HepG2 (cell line): ENCODE results near the gene PWP1. TPM values are rescaled to one million over a fixed set of nuclear protein-coding genes. Genes with fewer than 3 reads are reported as not detected.

Source experiments
- ATAC-seq: fragments of 200-7000 bp; cut with Tn5 transposase; 3 replicates; pipeline ENCODE4 v1.9.1; 2020; ENCODE audit warnings: mild to moderate bottlenecking, moderate library complexity
- Bru-seq: library from RNA; stranded (reverse); fragments of 400-500 nt; gene quantifications from one replicate; lab custom pipeline; 2021; lab: Mats Ljungman, UMichigan
- BruChase-seq, 2 experiments: library from RNA; stranded (reverse); fragments of 400-500 nt; gene quantifications; one replicate each; lab custom pipeline; 2021; lab: Mats Ljungman, UMichigan
- BruUV-seq: library from RNA; stranded (reverse); fragments of 400-500 nt; replicated peaks from 2 replicates; lab custom pipeline; 2021; lab: Mats Ljungman, UMichigan
- CTCF ChIA-PET: fragments of 300-600 bp; formaldehyde crosslinking; extraction: SDS; loops from one replicate; lab custom pipeline; 2021; ENCODE audit warnings: low total read pairs, inconsistent platforms, low intra/inter-chr PET ratio; lab: Yijun Ruan, JAX
- POLR2A ChIA-PET: fragments of 350-600 bp; sonication (Branson Sonifier 250); formaldehyde crosslinking; loops from one replicate; lab custom pipeline; 2020; ENCODE audit warnings: antibody characterized with exemption, inconsistent platforms; lab: Yijun Ruan, JAX
- DNase-seq: peaks from one replicate; pipeline ENCODE4 v3.0.0-alpha.2; 2015; ENCODE audit warnings: low spot score
- FAIRE-seq: peaks from 3 replicates; lab custom pipeline; 2011; peaks lifted over from hg19 to GRCh38; lab: Jason Lieb, UNC
- H2AFZ ChIP-seq: one replicate; pipeline ENCODE4 v1.6.1; 2011; ENCODE audit warnings: low read length, inconsistent platforms
- H3K27ac ChIP-seq: fragments of 300-600 bp; 3 replicates; pipeline ENCODE4 v1.8.0; 2011; ENCODE audit warnings: mixed run types, mild to moderate bottlenecking, mixed read lengths, low read length, inconsistent platforms; ENCODE audit not compliant: insufficient read depth; ENCODE audit errors: extremely low read length
- H3K27me3 ChIP-seq, 2 experiments: fragments of 200-600 bp in 1 of 2; 2 replicates in 1 of 2; 3 replicates in 1 of 2; pipeline versions ENCODE4 v1.6.0 to v1.8.0; 2011; ENCODE audit warnings: low read length in 2 of 2, mild to moderate bottlenecking in 2 of 2, moderate library complexity in 2 of 2, inconsistent platforms in 1 of 2; ENCODE audit not compliant: insufficient read depth in 2 of 2, control insufficient read depth in 1 of 2
- H3K36me3 ChIP-seq, 2 experiments: fragments of 200-600 bp in 1 of 2; replicated peaks in 1 of 2; 2 replicates in 1 of 2; 3 replicates in 1 of 2; pipeline versions ENCODE4 v1.5.1 to v1.8.0; 2011; ENCODE audit warnings: low read length in 2 of 2, inconsistent platforms in 1 of 2; ENCODE audit not compliant: insufficient read depth in 2 of 2, control insufficient read depth in 1 of 2
- H3K4me1 ChIP-seq: 2 replicates; pipeline ENCODE4 v1.5.1; 2012; ENCODE audit warnings: low read length, inconsistent platforms; ENCODE audit not compliant: insufficient read depth
- H3K4me2 ChIP-seq: 2 replicates; pipeline ENCODE4 v1.6.0; 2011; ENCODE audit warnings: low read depth, low read length, inconsistent platforms
- H3K4me3 ChIP-seq, 3 experiments: fragments of 200-600 bp in 1 of 3; sonication (generic), shearing (Covaris generic) in 1 of 3; replicated peaks in 1 of 3; 2 replicates each; pipeline ENCODE4 v1.5.1; 2011 to 2016; ENCODE audit warnings: low read length in 3 of 3, inconsistent platforms in 2 of 3, low read depth in 2 of 3, mild to moderate bottlenecking in 2 of 3, control low read depth in 1 of 3, mixed read lengths in 1 of 3; ENCODE audit not compliant: insufficient read depth in 1 of 3
- H3K79me2 ChIP-seq: one replicate; pipeline ENCODE4 v1.6.1; 2011; ENCODE audit warnings: low read length, inconsistent platforms; ENCODE audit not compliant: insufficient read depth
- H3K9ac ChIP-seq: 2 replicates; pipeline ENCODE4 v1.6.0; 2011; ENCODE audit warnings: mild to moderate bottlenecking, low read depth, low read length, inconsistent platforms; ENCODE audit not compliant: insufficient read depth
- H3K9me3 ChIP-seq: 2 replicates; pipeline ENCODE4 v1.5.1; 2012; ENCODE audit warnings: mild to moderate bottlenecking, low read length
- H4K20me1 ChIP-seq: 2 replicates; pipeline ENCODE4 v1.6.0; 2011; ENCODE audit warnings: inconsistent platforms, mild to moderate bottlenecking, low read length, moderate library complexity; ENCODE audit not compliant: insufficient read depth
- PHF8 ChIP-seq: sonication (generic); formaldehyde crosslinking; IDR thresholded peaks from 2 replicates; pipeline ENCODE4 v1.5.0; 2020; ENCODE audit warnings: missing genetic modification reagents
- SUZ12 ChIP-seq: fragments of 150-350 bp; IDR thresholded peaks from 2 replicates; pipeline ENCODE4 v1.6.1; 2014; ENCODE audit warnings: low read depth, low read length
- ZBTB42 ChIP-seq: sonication (generic); formaldehyde crosslinking; IDR thresholded peaks from 2 replicates; pipeline ENCODE4 v1.5.0; 2020; ENCODE audit warnings: mild to moderate bottlenecking, missing genetic modification reagents
- ZNF367 ChIP-seq: sonication (generic); formaldehyde crosslinking; IDR thresholded peaks from 2 replicates; pipeline ENCODE4 v1.4.0; 2020; ENCODE audit warnings: missing genetic modification reagents, borderline replicate concordance
- ZNF550 ChIP-seq: sonication (generic); formaldehyde crosslinking; IDR thresholded peaks from 2 replicates; pipeline ENCODE4 v1.4.0; 2020; ENCODE audit warnings: mild to moderate bottlenecking, missing genetic modification reagents, borderline replicate concordance
- WGBS: methylation state at CpG from one replicate; pipeline ENCODE4 v1.1.6; 2017; ENCODE audit warnings: low lambda C conversion rate; 5-methylcytosine and 5-hydroxymethylcytosine counted together
- in situ Hi-C: cut with HindIII; loops from 2 replicates; pipeline ENCODE4 v1.10.0; 2017; ENCODE audit warnings: low pct_unique_long_range_greater_than_20kb; ENCODE audit not compliant: extremely low pct_ligation_motif_present
- intact Hi-C: fragments of 100-400 bp; cut with micrococcal nuclease; formaldehyde crosslinking; loops from one replicate; pipeline ENCODE4 v1.10.0; 2022; ENCODE audit not compliant: unreplicated experiment
- long read RNA-seq, 2 experiments: library from RNA in 1 of 2; library from polyadenylated mRNA in 1 of 2; stranded (forward) in 1 of 2; unstranded in 1 of 2; transcript quantifications; one replicate each; pipeline ENCODE4 v2.0.0, GENCODE V29; 2019 to 2022
- polyA minus RNA-seq, 3 experiments: library from RNA; depleted of rRNA, polyadenylated mRNA; stranded (reverse); fragments of >200 nt; gene quantifications; 2 replicates each; pipeline ENCODE4 v1.2.3, GENCODE V29; 2011; ENCODE audit warnings: low replicate concordance in 1 of 3
- polyA plus RNA-seq, 8 experiments: library from polyadenylated mRNA; depleted of rRNA in 3 of 8; stranded (reverse) in 7 of 8; unstranded in 1 of 8; fragments of >200 nt; fragmentation: Illumina TruSeq in 4 of 8; extraction: Trizol in 4 of 8; gene quantifications; 2 replicates each; pipeline versions ENCODE4 v1.2.1 to v1.2.3, GENCODE V29; 2011 to 2016; ENCODE audit warnings: low read depth in 4 of 8, missing spikeins in 1 of 8, mixed read lengths in 1 of 8; ENCODE audit not compliant: insufficient read depth in 1 of 8
- total RNA-seq, 5 experiments: library from RNA; depleted of rRNA; stranded (reverse); fragments of >200 nt; fragmentation: Illumina TruSeq; extraction: Trizol; gene quantifications; 2 replicates each; pipeline ENCODE4 v1.2.3, GENCODE V29; 2016; ENCODE audit warnings: low read depth in 1 of 5
- TF ChIP-seq, protein P1 (sequence below): sonication (generic); formaldehyde crosslinking; IDR thresholded peaks from 2 replicates; pipeline ENCODE4 v1.5.0; 2020; ENCODE audit warnings: mild to moderate bottlenecking, missing genetic modification reagents
- TF ChIP-seq, protein P2 (sequence below): sonication (generic); formaldehyde crosslinking; IDR thresholded peaks from 2 replicates; pipeline ENCODE4 v1.8.0; 2022; ENCODE audit warnings: mild to moderate bottlenecking, missing genetic modification reagents, borderline replicate concordance

Gene PWP1
- total RNA-seq (2016; rRNA removed; fragmentation: Illumina TruSeq; extraction: Trizol) (70.2 and 123 TPM in 2 replicates), polyA plus RNA-seq (2011; rRNA removed) (41.5 and 65.9 TPM in 2 replicates), polyA minus RNA-seq (2011; rRNA and poly(A)+ RNA removed; ENCODE audit: low replicate concordance) (25.9 and 26.0 TPM in 2 replicates), Bru-seq, nascent RNA (percentile 86 among the genes with signal in this experiment), BruChase-seq, experiment 1, labeled RNA remaining after a 6-hour chase (percentile 82 among the genes with signal in this experiment), BruChase-seq, experiment 2, labeled RNA remaining after a 2-hour chase (percentile 86 among the genes with signal in this experiment)
- 8.8 and 9.3 TPM in 2 replicates for total RNA-seq (2016; cell fraction: cytosol; rRNA removed; fragmentation: Illumina TruSeq; extraction: Trizol; ENCODE audit: low read depth)
- total RNA-seq (2016; cell fraction: insoluble cytoplasmic fraction; rRNA removed; fragmentation: Illumina TruSeq; extraction: Trizol), result 72.3 and 120 TPM in 2 replicates
- 19.5 and 24.8 TPM in 2 replicates for total RNA-seq (2016; cell fraction: membrane; rRNA removed; fragmentation: Illumina TruSeq; extraction: Trizol)
- 30.4 and 38.7 TPM in 2 replicates for total RNA-seq (2016; cell fraction: nucleus; rRNA removed; fragmentation: Illumina TruSeq; extraction: Trizol)
- polyA plus RNA-seq (2011; cell fraction: cytosol; rRNA removed), result 91.4 and 116 TPM in 2 replicates
- polyA plus RNA-seq (2011; cell fraction: nucleus; rRNA removed), result 69.5 and 74.4 TPM in 2 replicates
- polyA plus RNA-seq (2012), result 41.8 and 49.2 TPM in 2 replicates
- 5.8 and 6.8 TPM in 2 replicates for polyA plus RNA-seq (2016; cell fraction: cytosol; fragmentation: Illumina TruSeq; extraction: Trizol; ENCODE audit: low read depth)
- polyA plus RNA-seq (2016; cell fraction: insoluble cytoplasmic fraction; fragmentation: Illumina TruSeq; extraction: Trizol; ENCODE audit: low read depth), result 109 and 113 TPM in 2 replicates
- polyA plus RNA-seq (2016; cell fraction: membrane; fragmentation: Illumina TruSeq; extraction: Trizol; ENCODE audit: low read depth), result 13.3 and 14.4 TPM in 2 replicates
- 50.1 and 55.0 TPM in 2 replicates for polyA plus RNA-seq (2016; cell fraction: nucleus; fragmentation: Illumina TruSeq; extraction: Trizol; ENCODE audit: insufficient read depth, low read depth)
- 25.7 and 29.7 TPM in 2 replicates for polyA minus RNA-seq (2011; cell fraction: cytosol; rRNA and poly(A)+ RNA removed)
- polyA minus RNA-seq (2011; cell fraction: nucleus; rRNA and poly(A)+ RNA removed), result 43.4 and 44.1 TPM in 2 replicates
- long read RNA-seq, experiment 1, transcript PWP1-201 (15 exons, 2,621 nt), result major isoform, 75 of 128 reads
- long read RNA-seq, experiment 1, partial matches to known transcripts, result 44 of 128 reads
- long read RNA-seq, experiment 1, other reads (novel, unspliced or antisense), result 9 of 128 reads
- long read RNA-seq, experiment 2, transcript PWP1-201 (15 exons, 2,621 nt), result major isoform, 62 of 144 reads
- long read RNA-seq, experiment 2, partial matches to known transcripts, result 62 of 144 reads
- long read RNA-seq, experiment 2, other reads (novel, unspliced or antisense), result 20 of 144 reads

- WGBS, result 1% methylated on average over 25 of the region's 51 CpGs
- Histone ChIP-seq H3K27me3 (no peaks in the 10 kb centered on the region; a peak in 3 of 5 replicates), H3K4me2 (peak within 1 kb of the TSS; percentile 90), H3K36me3 (peaks cover 4 to 23% of the 10 kb centered on the region in 2 experiments), H4K20me1 (no peaks in the 10 kb centered on the region), H3K27ac (peak within 1 kb of the TSS; percentile 100), H3K9ac (peak within 1 kb of the TSS; percentile 95), H3K9me3 (no peaks in the 10 kb centered on the region), H2AFZ (peak within 1 kb of the TSS; percentile 32), H3K4me1 (peaks cover 52% of the 10 kb centered on the region), H3K79me2 (peaks cover 28% of the 10 kb centered on the region), H3K4me3 (peak within 1 kb of the TSS; percentile 74 to 98 (median 95))
- intact Hi-C loops (loop anchor here (5.0 kb wide), 1 partner anchor 77 kb away; the partner anchor contains the start of gene PRDM4), in situ Hi-C loops (no loop called here)
- ChIA-PET CTCF (no interaction called here), POLR2A (interaction anchor here (1.0 to 1.5 kb wide), 3 partner anchors 10 to 552 kb away, joined by 3 to 8 read pairs (median 4); no protein-coding TSS in a partner anchor)
- peak; percentile 94 for DNase-seq
- peak; percentile 78 for ATAC-seq
- FAIRE-seq, result no peak
- BruUV-seq, result TSS peak; percentile 71
- TF ChIP-seq ZNF367 (CRISPR knock-in tag) (peak; percentile 55; the same call in 1 of the 2 replicates), SUZ12 (no peak), ZBTB42 (CRISPR knock-in tag) (0 out of 2 replicates have a peak, but pooled peaks have one; percentile 79), ZNF550 (no peak), PHF8 (CRISPR knock-in tag) (peak; percentile 99)
- TF ChIP-seq, protein P1, sequence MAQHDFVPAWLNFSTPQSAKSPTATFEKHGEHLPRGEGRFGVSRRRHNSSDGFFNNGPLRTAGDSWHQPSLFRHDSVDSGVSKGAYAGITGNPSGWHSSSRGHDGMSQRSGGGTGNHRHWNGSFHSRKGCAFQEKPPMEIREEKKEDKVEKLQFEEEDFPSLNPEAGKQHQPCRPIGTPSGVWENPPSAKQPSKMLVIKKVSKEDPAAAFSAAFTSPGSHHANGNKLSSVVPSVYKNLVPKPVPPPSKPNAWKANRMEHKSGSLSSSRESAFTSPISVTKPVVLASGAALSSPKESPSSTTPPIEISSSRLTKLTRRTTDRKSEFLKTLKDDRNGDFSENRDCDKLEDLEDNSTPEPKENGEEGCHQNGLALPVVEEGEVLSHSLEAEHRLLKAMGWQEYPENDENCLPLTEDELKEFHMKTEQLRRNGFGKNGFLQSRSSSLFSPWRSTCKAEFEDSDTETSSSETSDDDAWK (CRISPR knock-in tag), result no peak
- TF ChIP-seq, protein P2, sequence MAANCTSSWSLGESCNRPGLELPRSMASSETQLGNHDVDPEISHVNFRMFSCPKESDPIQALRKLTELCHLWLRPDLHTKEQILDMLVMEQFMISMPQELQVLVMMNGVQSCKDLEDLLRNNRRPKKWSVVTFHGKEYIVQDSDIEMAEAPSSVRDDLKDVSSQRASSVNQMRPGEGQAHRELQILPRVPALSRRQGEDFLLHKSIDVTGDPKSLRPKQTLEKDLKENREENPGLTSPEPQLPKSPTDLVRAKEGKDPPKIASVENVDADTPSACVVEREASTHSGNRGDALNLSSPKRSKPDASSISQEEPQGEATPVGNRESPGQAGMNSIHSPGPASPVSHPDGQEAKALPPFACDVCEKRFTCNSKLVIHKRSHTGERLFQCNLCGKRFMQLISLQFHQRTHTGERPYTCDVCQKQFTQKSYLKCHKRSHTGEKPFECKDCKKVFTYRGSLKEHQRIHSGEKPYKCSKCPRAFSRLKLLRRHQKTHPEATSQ (CRISPR knock-in tag), result no peak
Measured at GRCh38 chr12:107685360-107686248, at the start of gene PWP1. Gene PWP1 (plus strand): TSS chr12:107685799. CDS start chr12:107685900, 101 bp downstream.
